OCI-LY7 (cell line): ENCODE data around the gene GTF2IRD1.

Experiments used
- CTCF ChIP-seq: fragments of 200-600 bp; sonication (generic); conservative IDR thresholded peaks from 2 replicates; pipeline ENCODE4 v1.5.1; 2014; ENCODE audit warnings: mild to moderate bottlenecking, antibody characterized with exemption, low read length, moderate library complexity, mixed read lengths
- EZH2phosphoT487 ChIP-seq: fragments of 200-600 bp; sonication (generic); IDR thresholded peaks from 2 replicates; pipeline ENCODE4 v1.6.1; 2018; ENCODE audit warnings: low read depth, borderline replicate concordance, mild to moderate bottlenecking, mixed run types, antibody characterized with exemption, low read length, moderate library complexity, mixed read lengths

- no peak for TF ChIP-seq CTCF
- no peak for TF ChIP-seq EZH2phosphoT487
Measured at GRCh38 chr7:74511345-74511744, 57.6 kb downstream of the GTF2IRD1 start.
